ENCODE data around the gene ILF2.
"Not testable (repeated sequence)": the region's sequence is repeated elsewhere in the genome, so short reads cannot be mapped to it uniquely, and the experiment has no call there.

Gene ILF2

DNA sequence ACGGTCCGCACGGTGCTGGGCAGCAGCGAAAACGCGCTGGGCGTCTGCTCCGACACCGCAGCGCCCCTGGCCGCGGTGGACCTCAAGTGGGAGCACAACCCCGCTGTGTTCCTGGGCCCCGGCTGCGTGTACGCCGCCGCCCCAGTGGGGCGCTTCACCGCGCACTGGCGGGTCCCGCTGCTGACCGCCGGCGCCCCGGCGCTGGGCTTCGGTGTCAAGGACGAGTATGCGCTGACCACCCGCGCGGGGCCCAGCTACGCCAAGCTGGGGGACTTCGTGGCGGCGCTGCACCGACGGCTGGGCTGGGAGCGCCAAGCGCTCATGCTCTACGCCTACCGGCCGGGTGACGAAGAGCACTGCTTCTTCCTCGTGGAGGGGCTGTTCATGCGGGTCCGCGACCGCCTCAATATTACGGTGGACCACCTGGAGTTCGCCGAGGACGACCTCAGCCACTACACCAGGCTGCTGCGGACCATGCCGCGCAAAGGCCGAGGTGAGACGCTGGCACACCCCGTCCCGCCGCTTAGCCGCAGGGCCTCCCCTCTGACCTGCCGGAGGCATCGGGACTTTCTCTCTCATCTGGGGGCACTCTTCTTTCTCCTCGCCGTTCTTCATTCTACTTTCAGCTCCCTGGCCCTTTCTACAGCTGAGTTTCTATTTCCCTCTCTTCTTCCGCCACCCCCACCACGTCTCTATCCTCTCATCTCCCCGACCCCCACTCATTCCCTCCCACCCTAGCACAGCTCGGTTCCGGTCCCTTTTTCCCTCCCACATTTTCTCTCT is 8.7 kb upstream of the ILF2 start:
- DNase-seq: no peak

- DNase-seq: no peak
Observed at GRCh38 chr1:153678519-153679336, 7.9 kb upstream of the ILF2 start, which contains the start of gene NPR1. TSS of gene NPR1 (plus strand) at chr1:153678688. CDS start at chr1:153679109, 421 bp downstream.

DNA sequence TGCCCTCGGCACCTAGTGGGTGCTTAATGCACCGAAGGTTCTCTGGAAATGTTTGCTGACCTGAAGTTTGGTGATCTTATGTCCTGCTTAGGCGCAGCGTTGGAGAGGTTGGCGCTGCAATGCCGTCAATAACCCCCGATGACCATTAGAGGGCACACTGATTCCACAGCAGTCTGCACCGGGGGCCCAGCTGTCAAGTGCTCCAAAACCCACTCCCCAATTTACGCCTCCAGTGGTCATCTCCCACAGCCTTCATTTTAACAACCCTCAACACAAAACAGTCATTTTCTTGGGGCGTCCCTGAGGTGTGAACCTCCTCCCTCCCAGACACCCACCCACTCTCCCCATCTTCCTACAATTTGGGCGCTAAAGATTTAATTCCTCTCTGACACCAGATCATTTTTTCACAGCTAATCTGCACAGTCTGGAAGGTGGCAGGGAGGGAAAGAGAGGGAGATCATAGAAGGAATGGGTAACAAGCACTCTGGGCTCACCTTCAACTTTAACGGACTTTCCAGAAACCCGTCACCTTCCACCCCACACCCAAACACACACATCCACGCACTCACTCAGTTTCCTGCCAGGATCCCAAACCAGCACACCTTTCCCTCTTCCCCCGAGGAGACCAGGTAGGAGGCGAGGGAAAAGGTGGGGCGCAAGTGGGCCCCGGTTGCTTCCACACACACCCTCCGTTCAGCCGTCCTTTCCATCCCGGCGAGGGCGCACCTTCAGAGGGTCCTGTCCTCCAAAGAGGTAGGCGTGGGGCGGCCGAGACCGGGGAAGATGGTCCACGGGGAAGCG is 7.1 kb upstream of the ILF2 start:
- DNase-seq: peak; percentile 59

DNA sequence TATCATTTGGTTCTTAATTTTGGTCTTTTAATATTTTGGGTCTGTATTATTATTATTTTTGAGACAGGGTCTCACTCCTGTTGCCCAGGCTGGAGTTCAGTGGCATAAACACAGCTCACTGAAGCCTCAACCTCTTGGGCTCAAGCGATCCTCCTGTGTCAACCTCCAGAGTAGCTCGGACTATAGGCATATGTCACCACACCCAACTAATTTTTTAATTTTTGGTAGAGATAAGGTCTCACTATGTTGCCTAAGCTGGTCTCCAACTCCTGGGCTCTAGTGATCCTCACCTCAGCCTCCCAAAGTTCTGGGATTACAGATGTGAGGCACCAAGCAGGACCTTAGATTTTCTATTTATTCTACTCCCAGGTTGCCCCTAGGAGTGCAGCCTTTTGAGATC is 2.7 kb upstream of the ILF2 start:
- no peak for DNase-seq

DNA sequence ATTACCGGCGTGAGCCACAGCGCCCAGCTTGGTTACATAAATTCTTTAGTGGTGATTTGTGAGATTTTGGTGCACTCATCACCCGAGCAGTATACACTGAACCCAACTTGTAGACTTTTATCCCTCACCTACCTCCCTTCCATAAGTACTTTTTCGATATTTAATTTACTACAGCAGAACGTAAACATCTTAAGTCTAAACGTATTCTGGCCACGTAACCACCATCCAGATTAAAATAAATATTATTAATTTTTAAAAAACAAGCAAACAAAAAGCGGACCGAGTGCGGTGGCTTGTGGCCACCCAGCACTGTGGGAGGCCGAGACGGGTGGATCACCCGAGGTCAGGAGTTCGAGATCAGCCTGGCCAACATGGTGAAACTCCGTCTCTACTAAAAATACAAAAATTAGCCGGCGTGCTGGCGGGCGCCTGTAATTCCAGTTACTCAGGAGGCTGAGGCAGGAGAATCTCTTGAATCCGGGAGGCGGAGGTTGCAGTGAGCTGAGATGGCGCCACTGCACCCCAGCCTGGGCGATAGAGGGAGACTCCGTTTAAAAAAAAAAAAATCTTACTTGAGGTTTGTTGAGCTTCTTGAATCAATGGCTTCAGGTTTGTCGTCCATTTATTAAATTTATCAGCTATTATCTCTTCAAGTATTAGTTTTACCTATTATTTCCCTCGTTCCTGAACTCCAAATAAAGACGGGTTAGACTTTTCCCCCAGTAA is 998 bp upstream of the ILF2 start:
- peak; percentile 65 for DNase-seq

- no peak for DNase-seq
Observed at GRCh38 chr1:153670257-153670858, 435 bp downstream of the ILF2 start.

- no peak for DNase-seq
Observed at GRCh38 chr1:153669606-153670005, 1.2 kb downstream of the ILF2 start.

DNA sequence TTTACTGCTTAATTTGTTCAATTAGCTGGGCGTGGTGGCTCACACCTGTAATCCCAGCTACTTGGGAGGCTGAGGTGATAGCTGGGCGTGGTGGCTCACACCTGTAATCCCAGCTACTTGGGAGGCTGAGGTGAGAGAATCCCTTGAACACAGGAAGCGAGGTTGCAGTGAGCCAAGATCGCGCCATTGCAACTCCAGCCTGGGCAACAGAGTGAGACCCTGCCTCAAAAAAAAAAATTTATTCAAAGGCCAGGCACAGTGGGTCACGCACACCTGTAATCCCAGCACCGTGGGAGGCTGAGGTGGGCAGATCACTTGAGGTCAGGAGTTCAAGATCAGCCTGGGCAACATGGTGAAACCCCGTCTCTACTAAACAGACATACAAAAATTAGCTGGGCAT is 2.1 kb downstream of the ILF2 start:
- not testable (repeated sequence) for DNase-seq

DNA sequence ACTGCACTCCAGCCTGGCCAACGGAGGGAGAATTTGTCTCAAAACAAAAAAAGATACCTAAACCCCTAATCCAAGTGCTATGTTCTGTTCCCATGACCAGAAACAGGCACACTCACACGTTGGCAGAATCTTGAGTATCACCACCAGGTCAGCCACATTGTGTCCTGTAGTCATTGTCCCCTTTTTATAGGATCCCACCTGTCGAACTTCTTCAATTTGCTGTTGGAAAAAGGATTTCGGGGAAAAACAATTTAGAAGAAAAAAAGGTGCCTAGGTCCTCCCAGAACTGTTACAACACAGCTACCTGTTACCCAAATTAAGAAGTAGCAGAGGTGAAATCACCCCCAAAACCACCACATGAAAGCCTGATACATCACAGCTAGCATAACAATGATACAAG is 3.4 kb downstream of the ILF2 start:
- no peak for DNase-seq

DNA sequence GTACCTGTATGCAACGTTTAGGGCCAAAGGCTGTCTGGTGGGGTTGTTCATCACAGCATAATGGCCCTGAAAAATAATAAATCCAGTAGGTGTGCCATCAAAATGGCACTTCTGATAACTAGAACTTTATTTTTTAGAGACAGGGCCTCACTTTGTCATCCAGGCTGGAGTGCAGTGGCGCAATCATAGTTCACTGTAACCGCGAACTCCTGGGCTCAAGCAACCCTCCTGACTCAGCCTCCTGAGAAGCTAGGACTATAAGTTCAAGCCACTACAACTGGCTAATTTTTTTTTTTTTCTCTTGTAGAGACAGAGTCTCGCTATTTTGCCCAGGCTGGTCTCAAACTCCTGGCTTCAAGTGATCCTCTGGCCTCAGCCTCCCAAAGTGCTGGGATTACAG is 7.6 kb downstream of the ILF2 start:
- DNase-seq: no peak

DNA sequence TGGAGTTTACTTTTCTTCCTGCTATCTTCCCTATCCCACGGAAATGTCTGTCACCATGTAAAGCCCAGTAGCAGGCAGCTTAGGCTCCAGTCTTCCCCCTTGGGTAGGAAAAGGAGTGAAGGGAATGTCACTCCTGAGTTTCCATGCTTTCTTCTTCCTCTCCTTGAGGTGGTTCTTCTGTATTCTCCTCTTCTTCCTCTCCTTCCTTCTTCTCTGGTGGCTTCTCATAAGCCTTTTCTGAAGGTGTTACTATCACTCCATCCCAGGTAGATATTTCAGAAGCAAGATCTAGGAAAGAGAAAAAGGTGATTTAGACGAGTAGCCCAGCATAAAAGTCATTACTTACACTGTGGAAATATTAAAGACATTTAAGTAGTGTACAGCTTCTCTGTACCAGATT is 8.5 kb downstream of the ILF2 start:
- DNase-seq: no peak

GRCh38 chr1:153661111-153661708 is 9.6 kb downstream of the ILF2 start:
- DNase-seq: no peak

DNA sequence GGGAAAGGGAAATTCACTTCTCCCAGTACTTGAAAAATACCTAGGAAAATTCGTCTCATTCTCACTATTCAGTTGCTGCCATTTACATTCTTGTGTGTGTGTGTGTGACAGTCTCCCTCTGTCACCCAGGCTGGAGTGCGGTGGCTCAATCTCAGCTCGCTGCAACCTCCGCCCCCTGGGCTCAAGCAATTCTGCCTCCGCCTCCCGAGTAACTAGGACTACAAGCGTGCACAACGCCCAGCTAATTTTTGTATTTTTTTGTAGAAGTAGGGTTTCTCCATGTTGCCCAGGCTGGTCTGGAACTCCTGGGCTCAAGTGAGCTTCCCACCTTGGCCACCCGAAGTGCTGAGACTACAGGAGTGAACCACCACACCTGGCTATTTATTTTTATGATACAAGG is 11.1 kb downstream of the ILF2 start:
- DNase-seq: no peak

DNA sequence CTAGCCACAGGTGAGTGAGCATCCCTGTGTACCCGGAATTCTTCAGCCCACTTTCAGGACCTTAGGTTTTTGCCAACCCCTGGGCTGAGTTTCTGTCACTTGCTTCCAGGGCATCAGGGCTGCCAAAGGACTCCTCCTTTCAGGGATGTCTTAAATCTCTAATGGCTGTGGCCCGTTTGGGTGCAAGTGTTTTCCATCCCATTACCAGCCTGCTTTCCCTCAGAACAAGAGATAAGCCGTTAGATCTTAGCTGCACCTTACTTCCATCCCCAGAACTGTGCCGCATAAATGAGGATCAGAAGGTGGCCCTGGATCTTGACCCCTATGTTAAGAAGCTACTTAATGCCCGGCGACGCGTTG is 11.6 kb downstream of the ILF2 start:
- no peak for DNase-seq

DNA sequence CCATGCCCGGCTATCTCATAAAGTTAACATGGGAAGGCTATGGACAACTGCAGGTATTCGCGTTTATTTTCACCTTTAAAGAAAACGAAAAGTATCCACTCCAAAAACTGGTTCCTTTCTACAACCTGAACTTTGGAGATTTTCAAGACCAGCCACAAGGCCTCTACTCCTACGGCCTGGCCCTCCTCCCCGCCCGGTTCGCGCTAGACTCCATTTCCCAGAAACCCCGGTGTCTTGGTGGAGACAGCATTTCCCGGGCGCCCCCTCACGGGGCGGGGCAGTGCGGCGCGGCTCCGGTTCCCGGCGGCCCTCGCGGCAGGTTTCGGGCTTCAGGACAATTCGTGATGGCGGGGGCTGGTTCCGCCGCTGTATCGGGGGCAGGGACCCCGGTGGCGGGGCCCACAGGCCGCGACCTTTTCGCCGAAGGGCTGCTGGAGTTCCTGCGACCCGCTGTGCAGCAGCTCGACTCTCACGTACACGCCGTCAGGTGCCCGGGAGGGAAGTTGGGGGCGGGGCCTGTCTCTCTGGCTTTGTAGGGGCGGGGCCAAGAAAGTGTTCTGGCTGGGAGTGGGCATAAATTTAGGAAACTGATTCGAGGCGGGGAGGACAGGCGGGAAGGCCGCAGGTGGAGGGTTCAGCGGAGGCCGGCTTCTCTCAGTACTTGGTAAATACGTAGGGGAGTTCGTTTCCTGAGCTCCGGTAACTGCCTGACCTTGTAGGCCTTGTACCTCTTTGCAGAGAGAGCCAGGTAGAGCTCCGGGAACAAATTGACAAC is 12.2 kb downstream of the ILF2 start, which contains the start of gene SNAPIN:
TSS of gene SNAPIN (plus strand) at position 304 of the 775 bp plus-strand sequence. CDS start at position 345, 41 bp downstream.
- peak; percentile 92 for DNase-seq

- DNase-seq: no peak
Observed at GRCh38 chr1:153655333-153655732, 15.5 kb downstream of the ILF2 start.

DNA sequence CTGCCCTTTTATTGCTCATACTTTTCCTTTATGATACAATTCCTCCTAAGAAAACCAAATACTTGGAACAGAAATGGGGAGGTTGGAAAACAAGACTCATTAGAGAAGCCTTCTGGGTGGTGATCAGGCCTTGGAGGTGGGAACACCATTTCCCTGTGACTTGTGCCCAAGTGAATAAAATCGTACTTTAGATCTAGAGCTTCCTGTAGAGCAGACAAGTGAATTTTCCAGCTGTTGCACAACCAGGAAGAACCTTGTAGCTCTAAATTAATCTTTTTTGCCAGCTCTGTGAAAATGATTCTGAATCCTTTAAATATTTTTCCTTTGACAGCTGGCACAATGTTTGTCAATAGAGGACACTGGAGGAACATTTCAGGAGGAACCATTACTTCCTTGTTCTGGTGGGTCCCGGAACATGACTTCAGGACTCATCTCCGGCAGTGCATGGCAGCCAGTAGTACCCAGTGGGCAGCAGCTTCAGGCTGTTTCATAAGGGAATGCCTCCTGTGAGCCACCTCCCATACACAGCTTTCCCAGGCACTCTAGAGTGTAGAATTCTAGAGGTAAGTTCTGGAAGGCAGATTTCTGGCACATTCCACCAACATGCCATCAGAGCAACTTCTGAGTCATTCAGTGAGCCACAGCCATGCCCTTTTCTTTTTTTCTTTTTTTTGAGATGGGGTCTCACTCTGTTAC is 17.8 kb downstream of the ILF2 start:
- DNase-seq: no peak

GRCh38 chr1:153651771-153652170 is 19.0 kb downstream of the ILF2 start:
- no peak for DNase-seq

GRCh38 chr1:153649863-153650235 is 20.9 kb downstream of the ILF2 start:
- DNase-seq: no peak

- no peak for DNase-seq
Observed at GRCh38 chr1:153649137-153649862, 21.5 kb downstream of the ILF2 start.
